Skeletal muscle cell (primary cell): Measurements from ENCODE around the gene MSI2.
A peak's percentile ranks its signal among the peaks of the same experiment; 100 is the strongest.

Experiments
- DNase-seq: peaks from one replicate; pipeline ENCODE4 v3.0.0-alpha.2; 2010; ENCODE audit warnings: low read depth
- H3K4me3 ChIP-seq: 2 replicates; pipeline ENCODE4 v1.5.1; 2011; ENCODE audit warnings: low read depth, mild to moderate bottlenecking, control low read depth, low read length, moderate library complexity

The MSI2 gene

DNA sequence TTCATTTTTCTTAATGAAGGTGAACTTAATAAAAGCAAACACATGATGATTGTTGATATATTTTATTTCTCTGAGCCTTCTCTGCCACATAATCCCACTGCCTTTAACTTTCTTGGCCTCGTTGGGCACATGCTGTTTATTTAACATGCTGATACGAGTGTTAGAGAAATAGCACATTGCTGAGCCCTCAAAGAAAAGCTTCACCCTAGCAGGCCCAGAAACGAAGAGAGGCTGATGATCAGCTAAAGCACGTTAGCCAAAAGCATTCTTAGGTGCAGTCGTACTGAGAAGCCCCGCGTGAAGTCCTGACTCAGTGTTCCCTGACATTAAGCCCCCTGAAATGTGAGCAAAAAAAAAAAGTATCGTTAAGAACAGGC, 366.0 kb downstream of the MSI2 start:
- DNase-seq: no peak
- no peak overlapping the region for H3K4me3 ChIP-seq

DNA sequence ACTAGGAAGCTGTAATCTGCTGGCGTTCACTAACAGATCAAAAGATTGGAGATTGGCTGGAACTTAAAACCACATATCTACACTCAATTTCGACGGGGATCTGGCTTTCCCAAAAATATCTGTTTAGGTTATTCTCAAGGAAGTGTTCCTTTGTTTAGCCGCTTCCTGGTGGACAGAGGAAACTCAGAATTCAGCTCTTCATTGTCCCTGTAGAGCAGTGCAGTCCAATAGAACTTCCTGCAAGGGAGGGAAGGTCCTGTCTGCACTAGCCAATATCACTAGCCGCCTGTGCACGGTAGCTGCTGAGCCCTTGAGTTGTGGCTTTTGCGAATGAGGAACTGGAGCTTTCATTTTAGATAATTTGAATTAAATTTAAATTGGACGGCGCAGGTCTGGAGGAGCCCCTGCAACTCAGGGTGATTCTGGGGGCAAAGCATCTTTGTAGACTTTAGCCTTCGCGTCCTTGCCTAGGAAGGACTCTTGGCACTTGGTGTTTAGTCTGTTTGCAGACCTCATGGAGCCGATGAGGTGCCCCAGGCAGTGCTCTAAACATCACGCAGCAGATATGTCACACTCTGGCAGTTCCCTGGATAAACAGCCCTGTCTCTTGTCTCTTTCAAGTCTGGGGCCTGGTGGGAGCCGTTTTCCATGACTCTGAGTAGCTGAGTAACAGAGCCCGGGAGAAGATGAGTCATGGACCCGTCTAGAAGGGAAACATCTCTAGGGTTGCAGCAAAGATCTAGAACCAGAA, 366.5 kb downstream of the MSI2 start:
- peak; percentile 25 for DNase-seq
- no peak overlapping the region for H3K4me3 ChIP-seq

DNA sequence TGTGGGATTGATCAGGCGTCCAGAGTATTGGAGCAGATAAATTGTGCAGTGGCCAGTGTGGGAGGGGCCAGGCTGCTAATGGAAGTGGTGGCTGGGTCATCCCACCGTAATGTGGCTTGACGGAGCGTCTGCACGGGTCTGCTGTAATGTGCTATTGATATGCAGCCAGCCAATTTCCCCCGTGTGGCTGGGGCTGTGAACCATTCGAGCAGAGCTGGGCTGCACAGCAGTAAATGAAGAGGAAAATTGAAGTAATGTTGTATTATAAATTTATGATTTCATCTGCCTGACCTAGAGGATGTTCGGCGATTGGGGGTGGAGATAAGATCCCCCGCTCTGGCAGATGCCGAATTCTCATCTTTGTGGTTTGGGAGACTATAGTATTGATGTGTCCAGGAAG, 367.3 kb downstream of the MSI2 start:
- H3K4me3 ChIP-seq: no peak overlapping the region
- DNase-seq: no peak

DNA sequence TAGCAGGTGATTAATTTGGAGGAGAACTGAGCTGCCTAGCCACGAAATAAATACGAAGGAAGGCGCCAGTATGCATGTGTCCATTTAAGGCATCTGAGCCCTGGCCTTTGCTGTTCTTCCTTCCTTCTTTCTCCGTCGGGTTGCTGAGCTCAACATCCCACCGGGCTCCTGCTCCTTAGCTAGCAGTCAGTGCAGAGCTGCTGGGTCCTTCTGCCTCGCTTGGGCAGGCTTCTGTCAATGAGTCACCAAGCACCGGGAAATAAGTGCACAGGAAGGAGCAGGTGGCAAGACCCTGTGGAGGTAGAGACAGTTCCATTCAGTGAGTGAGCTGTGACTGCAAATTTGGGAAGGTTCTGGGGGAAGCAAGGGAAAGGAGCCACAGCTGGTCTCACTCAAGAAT, 368.1 kb downstream of the MSI2 start:
- H3K4me3 ChIP-seq: no peak overlapping the region
- DNase-seq: no peak

DNA sequence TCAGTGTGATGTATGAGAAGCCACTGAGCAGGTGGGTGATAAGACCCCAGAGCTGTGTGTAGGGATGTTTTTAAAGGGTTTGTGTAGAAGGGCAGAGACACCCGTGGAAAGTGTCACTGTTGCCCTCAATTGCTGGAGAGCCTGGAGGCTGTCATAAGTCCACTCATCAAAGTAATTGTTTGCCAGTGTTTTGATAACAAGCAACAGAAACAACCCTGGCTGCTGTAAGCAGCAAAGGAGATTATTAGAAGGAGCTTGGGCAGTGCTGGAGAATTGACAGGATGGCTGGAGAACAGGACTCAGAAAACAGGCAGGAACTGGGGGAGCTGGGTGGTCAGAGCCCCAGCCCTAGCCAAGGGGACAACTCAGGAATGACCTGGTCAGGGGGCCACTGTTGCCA, 369.2 kb downstream of the MSI2 start:
- no peak overlapping the region for H3K4me3 ChIP-seq
- DNase-seq: no peak

DNA sequence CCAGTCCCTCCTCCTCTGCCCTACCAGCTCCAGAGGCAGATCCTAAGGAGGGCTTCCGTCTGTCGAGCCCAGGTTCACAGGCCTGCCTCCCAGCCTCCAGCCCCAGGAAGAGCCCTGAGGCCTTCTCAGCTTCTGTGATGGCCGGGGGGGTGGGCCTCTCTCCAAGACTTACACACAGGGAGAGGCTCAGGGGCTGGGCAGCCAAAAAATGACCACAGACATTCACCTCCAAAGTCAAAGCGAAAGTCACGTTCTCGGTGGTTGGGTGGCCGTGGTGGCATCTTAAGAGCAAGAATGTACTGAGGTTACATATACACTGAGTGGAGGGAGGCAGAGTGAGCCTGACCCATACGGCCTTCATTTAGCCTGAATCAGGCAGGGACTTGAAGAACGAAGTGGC, 369.6 kb downstream of the MSI2 start:
- no peak for DNase-seq
- H3K4me3 ChIP-seq: no peak overlapping the region

DNA sequence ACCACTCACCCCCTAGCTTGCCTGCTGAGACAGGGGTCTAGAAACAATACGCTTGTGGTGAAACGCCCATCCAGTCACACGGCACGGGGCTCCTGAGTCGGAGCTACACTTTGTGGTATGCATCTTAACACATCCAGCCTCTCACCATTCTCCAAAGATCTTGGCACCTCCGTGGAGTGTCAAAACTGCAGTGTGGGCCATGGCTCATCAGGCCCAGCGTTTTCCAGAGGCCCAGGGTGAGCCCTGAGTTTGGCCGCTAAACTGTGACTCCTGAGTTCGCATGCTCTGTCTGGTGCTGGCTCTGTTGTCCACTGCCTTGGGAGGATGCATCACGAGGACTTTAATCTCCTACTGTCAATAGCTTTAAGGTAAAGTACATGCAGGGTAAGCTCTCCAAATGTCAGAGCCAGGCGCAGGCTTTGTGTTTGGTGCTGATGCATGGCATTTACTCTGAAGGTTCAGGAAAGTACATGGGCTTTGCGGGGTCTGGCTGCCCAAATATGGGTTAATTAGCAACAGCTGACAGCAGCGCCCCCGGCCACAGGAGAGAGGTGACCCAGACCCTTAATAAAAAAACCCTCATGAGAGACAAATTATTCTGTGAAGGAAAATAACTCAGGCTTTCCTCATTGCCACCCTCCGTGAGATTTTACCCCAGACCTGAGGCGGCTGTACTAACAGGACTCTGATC, 370.3 kb downstream of the MSI2 start:
- DNase-seq: no peak
- no peak overlapping the region for H3K4me3 ChIP-seq

DNA sequence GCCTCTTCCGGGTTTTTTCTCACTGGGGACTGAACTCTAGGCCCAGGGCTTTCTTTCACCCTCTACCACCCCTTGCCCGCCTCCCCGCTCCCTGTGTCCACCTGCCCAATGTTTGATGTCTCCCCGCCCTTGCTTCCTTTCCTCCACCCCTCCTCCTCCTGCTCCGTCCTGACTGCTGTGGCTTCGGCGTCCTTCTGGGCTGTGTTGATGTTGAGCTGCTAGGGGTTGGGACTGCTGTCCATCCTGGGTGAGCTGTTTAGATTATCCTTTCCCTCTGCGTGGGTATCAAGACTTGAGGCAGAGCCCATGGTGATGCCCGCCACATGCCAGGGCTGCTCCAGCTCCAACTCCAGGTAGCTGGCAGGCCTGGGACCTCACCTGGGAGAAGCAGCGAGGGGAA, 371.3 kb downstream of the MSI2 start:
- H3K4me3 ChIP-seq: no peak overlapping the region
- DNase-seq: no peak

DNA sequence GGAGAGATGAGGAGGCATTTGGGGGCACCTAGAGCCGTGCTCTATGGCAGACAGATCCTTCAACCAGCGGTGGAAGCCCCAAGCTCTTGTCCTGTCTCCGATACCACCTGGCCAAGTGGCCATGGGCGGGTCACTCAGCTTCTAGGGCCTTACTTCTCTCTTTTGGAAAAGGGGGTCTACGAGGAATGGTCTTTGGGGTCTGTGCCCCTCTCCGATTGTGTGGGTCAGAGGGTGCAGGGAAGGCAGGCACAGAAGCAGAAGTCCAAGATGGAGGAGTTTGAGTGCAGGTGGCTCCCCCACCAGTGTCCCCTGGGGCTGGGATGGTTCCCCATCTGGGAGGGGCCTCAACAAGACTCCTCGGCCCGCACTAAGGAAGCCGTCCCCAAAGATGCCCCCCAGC, 372.1 kb downstream of the MSI2 start:
- no peak overlapping the region for H3K4me3 ChIP-seq
- DNase-seq: no peak

DNA sequence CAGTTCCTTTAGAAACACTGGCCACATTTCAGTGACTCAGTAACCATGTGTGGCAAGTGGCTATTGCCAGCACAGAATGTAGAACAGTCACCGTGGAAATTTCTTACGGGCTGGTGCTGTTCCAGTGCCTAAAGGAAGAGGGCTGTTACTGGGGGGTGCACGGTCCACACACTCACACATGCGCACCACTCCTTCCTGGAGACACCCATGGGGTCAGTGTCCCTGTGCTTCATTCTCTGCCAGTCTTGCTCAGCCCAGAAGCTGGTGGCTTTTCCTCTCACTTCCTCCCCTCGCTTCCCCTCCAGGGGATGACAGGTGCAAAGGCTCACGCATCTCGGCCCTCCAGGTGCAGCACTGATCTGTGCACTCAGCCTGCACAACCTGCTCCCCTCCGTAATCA, 373.1 kb downstream of the MSI2 start:
- H3K4me3 ChIP-seq: no peak overlapping the region
- no peak for DNase-seq

DNA sequence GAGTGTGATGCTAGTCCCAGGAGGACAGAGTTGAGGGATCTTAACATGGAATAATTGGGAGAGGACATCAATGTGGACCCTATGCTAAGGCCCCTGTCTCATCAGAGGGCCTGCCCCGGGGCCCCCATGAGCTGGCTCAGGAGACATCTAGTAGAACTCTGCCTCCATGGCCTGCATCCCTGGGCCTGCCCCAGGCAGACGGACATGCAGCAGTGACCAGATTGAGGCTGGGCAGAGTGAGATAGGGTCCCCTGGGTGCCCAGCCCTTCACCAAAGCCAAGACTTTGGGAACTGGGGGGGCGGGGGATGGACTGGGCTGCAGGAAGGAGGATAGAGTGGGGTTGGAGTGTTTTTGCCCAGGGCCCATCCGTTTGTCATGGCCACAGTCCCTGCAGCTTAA, 373.6 kb downstream of the MSI2 start:
- DNase-seq: no peak
- H3K4me3 ChIP-seq: no peak overlapping the region

DNA sequence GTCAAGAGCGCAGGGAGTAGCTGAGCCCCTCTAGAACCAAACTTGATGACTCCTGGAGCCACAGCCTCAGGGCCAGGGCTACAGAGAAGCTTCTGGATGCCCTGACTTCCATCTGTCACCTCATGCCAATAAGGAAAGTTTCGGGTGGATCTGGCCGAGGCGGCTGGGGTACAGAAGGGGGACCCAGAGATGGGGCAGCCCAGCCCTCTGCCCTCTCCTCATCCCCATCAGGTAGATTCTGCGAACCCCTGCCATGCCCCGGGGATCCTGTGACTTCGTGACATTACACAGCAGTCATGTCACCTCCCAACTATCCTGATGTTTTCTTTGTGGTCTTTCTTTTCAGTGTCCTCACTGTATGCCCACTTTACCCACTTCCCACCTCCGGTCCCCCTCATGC, 374.4 kb downstream of the MSI2 start:
- no peak overlapping the region for H3K4me3 ChIP-seq
- no peak for DNase-seq

DNA sequence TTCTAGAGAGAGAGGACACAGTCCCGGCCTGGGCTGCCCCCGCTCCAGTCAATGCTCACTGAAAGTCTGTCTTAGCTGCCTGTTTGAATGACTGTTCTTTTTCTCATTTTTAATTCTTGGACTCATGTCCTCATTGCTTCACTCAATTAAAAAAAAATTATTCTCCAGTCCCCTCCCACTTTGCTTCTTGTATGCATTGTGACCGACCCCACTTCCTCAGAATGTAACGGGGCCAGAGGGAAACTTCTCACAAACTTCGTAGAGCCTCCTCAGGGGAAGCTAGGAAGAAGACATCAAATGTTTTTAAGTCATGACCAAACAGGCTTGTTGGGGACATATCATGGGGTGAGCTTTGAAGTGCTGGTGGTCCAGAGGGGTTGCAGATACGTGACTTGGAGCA, 375.5 kb downstream of the MSI2 start:
- no peak for DNase-seq
- no peak overlapping the region for H3K4me3 ChIP-seq

DNA sequence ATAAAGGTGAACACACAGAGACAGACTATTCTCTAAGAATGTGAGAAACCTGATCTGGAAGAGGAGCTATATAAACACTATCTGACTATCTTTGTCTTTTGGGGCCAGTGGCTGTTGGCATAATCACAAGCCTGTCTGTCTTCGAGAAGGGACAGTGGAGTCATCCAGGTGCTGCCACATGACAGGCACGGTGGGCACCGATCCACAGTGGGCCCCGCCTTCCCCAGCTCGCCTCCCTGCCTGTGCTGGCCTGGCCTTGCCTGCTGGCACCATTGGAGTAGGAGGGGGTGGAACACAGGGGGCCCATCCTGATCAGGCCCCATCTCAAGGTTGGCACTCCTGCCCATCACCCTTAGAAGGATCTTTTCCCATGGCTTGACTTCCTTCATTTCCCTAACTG, 376.0 kb downstream of the MSI2 start:
- no peak for DNase-seq

DNA sequence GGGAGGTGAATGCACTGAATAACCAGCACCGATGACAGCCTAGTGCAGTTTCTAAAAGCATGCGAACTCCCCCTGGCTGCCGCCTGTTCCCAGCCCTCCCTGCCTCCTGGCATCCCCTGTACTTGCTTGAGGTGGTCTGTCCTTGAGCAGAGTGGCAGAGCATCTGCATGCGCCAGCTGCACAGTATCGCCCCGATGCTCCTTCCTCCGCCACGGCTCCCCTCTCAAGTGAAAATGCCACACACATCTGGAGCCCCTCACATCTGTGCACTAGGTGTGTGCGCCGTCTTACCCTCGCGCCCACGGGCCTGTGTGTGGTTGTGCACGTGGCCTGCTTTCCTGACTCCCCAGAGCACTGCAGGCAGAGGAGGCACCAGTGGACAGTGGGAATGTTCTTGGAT, 376.9 kb downstream of the MSI2 start:
- DNase-seq: no peak
- no peak overlapping the region for H3K4me3 ChIP-seq

More for the DNA sequence above, 376.0 kb downstream of the MSI2 start:
- no peak overlapping the region for H3K4me3 ChIP-seq

DNA sequence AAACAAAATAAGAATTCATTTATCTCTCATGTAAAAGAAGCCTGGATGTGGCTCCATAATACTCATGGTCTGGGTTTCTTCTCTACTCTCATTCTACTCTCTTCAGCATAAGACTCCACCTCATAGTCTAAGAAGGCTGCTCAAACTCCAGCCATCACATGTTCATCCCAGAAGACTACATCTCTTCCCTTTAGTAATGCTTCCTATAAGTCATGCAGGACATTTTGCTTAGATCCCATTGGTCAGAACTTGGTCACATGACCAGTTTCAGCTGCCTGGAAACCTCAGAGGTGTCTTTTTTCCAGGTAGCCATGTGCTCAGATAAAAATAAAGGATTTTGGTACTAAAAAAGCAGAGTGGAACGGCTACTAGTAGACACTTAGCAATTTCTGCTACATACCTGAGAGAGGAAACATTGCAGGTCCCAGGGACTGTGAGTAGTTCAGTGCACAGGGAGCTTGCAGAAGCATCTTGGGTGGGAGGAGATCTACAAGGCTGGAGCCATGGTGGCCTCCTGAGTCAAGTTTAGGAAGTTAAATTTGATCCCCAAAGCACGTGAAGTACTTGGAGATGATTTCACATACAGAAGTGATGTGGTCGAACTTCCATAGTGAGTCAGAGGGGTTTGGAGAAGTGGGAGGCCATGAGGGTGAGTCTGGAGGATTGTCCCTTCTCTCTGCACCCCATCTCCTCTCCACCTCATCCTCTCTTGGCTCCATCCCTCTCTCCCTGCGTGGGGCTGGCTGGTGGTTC, 378.6 kb downstream of the MSI2 start:
- H3K4me3 ChIP-seq: no peak overlapping the region
- no peak for DNase-seq

DNA sequence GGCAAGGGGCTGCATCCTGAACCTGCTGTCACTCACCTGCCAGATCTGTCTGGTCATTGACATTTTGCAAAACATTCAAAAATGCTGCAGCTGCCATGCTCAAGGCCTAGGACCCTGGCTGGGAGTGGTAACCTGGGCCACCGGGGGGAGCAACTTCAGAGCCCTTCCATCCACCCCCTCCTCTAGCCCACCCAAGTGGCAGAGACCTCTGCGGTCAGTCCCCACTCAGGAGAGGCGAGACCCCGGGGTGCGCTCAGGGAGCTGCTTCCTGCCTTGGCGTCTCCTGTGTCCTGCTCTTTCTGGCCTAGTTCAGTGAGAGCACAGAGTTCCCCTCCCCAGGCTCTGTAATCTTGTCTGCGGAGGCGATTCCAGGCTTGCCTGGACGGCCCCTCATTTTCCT, 380.0 kb downstream of the MSI2 start:
- no peak overlapping the region for H3K4me3 ChIP-seq
- DNase-seq: no peak

DNA sequence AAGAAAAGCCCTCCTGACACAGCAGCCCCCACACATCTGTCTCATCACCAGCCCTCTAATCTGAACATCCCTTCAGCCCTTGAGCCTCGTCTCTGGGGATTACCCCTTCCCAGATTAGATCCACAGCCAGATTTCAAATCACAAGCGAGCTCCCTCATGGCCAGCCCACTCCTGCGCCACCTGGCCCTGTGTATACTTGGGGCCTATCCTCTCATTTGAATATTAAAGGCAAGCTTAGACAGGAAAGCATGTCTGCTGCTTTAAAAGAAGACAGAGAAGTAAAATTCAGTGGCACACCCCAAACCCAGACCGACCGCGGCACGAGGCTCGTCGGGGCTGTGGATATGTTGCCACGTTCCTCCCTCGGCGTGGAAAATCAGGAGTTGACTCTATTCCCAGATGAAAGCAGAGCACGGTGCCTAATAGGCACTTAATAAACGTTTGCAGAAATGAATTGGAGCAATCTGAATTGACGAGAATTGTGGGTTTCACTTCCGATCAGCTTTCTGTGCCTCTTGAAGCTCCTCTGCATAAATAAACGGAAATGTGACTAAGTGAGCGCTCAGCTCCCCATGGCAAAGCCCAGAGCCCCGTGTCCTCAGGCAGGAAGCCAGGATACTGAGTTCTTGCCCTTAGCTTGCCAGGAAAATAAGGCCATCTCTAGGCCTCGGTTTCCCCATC, 380.8 kb downstream of the MSI2 start:
- no peak overlapping the region for H3K4me3 ChIP-seq
- DNase-seq: no peak

DNA sequence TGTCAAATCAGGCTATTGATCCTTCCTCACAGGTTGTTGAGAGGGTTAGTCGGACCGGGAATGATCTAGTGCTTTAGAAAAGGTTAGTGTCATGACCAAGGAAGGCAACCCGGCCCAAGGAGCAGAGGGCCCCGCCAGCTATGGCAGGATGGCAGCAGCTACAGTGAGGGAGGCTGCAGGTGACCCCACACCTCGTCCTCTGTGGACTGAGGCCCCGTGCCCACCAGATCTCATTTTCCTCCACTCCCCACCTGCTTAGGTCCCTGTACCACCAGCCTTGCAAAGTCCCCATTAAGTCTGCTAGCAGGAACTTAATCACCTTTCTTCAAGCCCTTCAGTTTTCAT, 381.3 kb downstream of the MSI2 start:
- DNase-seq: no peak

DNA sequence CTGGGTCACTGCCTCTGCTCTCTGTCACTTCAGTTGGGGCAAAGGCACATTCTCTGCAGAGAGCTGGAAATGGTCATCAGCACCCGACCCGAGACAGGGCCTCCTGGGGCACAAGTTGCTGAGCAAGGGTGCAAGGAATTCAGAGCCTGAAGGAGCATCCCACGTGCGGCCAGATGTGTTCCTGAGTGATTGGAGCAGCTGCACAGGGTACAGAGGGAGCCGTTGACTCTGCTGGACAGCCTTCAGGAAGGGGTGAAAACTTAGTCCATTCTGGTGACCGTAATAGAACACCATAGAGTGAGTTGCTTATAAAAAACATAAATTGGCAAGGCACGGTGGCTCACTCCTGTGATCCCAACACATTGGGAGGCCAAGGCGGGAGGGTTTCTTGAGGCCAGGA, 382.0 kb downstream of the MSI2 start:
- no peak overlapping the region for H3K4me3 ChIP-seq
- DNase-seq: no peak

More for the DNA sequence above, 381.3 kb downstream of the MSI2 start:
- H3K4me3 ChIP-seq: no peak overlapping the region
